HCT116 (cell line): Measurements from ENCODE around the gene UPP2. TPM values are rescaled to one million over a fixed set of nuclear protein-coding genes. Genes with fewer than 3 reads are reported as not detected.

Experiments used
- ATAC-seq: fragments of 200-7000 bp; cut with Tn5 transposase; 2 replicates; pipeline ENCODE4 v1.9.1; 2020; ENCODE audit warnings: mild to moderate bottlenecking, moderate library complexity
- BruUV-seq: library from RNA; stranded (reverse); fragments of 400-500 nt; replicated peaks from 2 replicates; lab custom pipeline; 2021; lab: Mats Ljungman, UMichigan
- CTCF ChIA-PET: fragments of 300-600 bp; sonication (Branson Sonifier 250); formaldehyde crosslinking; loops from one replicate; lab custom pipeline; 2021; ENCODE audit warnings: antibody characterized with exemption; lab: Charles Lee
- POLR2A ChIA-PET: fragments of 300-600, 350-600 bp; sonication (Branson Sonifier 250); formaldehyde crosslinking; loops from one replicate; lab custom pipeline; 2021; ENCODE audit warnings: antibody characterized with exemption; lab: Charles Lee
- RAD21 ChIA-PET, 2 experiments: fragments of 300-600 bp; sonication (Branson Sonifier 250); formaldehyde crosslinking; loops; one replicate each; lab custom pipeline; 2023; ENCODE audit warnings: low total read pairs in 2 of 2; ENCODE audit not compliant: uncharacterized antibody in 2 of 2, unreplicated experiment in 2 of 2, low non-redundant PET in 1 of 2; lab: Charles Lee
- DNase-seq: peaks from one replicate; pipeline ENCODE4 v3.0.0-alpha.2; 2010; ENCODE audit warnings: low read depth, low spot score
- H2AFZ ChIP-seq: fragments of 200-600 bp; shearing (Covaris generic), sonication (generic); 2 replicates; pipeline ENCODE4 v1.6.1; 2017; ENCODE audit warnings: low read depth, mixed run types, mixed read lengths, antibody characterized with exemption, low read length; ENCODE audit not compliant: poor library complexity, severe bottlenecking
- H3K27ac ChIP-seq: 2 replicates; pipeline ENCODE4 v1.5.1; 2012; ENCODE audit warnings: low read depth, low read length
- H3K27me3 ChIP-seq: fragments of 200-600 bp; sonication (generic); 2 replicates; pipeline ENCODE4 v1.6.1; 2016; ENCODE audit warnings: mixed run types, low read length, mixed read lengths; ENCODE audit not compliant: insufficient read depth
- H3K36me3 ChIP-seq, 2 experiments: fragments of 200-500 bp in 1 of 2; fragments of 200-600 bp in 1 of 2; sonication (Bioruptor generic) in 1 of 2; sonication (generic) in 1 of 2; 2 replicates each; pipeline versions ENCODE4 v1.5.1 to v1.6.1; 2014 to 2016; ENCODE audit warnings: low read length in 2 of 2, inconsistent platforms in 1 of 2, mixed read lengths in 1 of 2, mixed run types in 1 of 2; ENCODE audit not compliant: insufficient read depth in 2 of 2, control insufficient read depth in 1 of 2
- H3K4me1 ChIP-seq, 2 experiments: fragments of 200-600 bp in 1 of 2; sonication (generic) in 1 of 2; 2 replicates each; pipeline versions ENCODE4 v1.5.1 to v1.6.1; 2012 to 2017; ENCODE audit warnings: low read length in 2 of 2, inconsistent platforms in 1 of 2, mild to moderate bottlenecking in 1 of 2, mixed read lengths in 1 of 2, mixed run types in 1 of 2, moderate library complexity in 1 of 2; ENCODE audit not compliant: insufficient read depth in 2 of 2, control insufficient read depth in 1 of 2
- H3K4me2 ChIP-seq: fragments of 200-600 bp; sonication (generic); 2 replicates; pipeline ENCODE4 v1.6.1; 2017; ENCODE audit warnings: mixed run types, low read length, mixed read lengths
- H3K4me3 ChIP-seq, 2 experiments: fragments of 200-600 bp in 1 of 2; sonication (generic) in 1 of 2; replicated peaks in 1 of 2; 2 replicates each; pipeline ENCODE4 v1.5.1; 2011 to 2016; ENCODE audit warnings: low read length in 2 of 2, control low read depth in 1 of 2, low read depth in 1 of 2, mild to moderate bottlenecking in 1 of 2, mixed read lengths in 1 of 2, mixed run types in 1 of 2
- H3K79me2 ChIP-seq: fragments of 200-600 bp; sonication (generic); 2 replicates; pipeline ENCODE4 v1.6.1; 2017; ENCODE audit warnings: mild to moderate bottlenecking, mixed run types, low read length, moderate library complexity, mixed read lengths; ENCODE audit not compliant: insufficient read depth
- H3K9ac ChIP-seq: fragments of 200-600 bp; sonication (generic); 2 replicates; pipeline ENCODE4 v1.6.1; 2016; ENCODE audit warnings: low read length, mixed read lengths
- H3K9me2 ChIP-seq: fragments of 200-600 bp; sonication (generic), shearing (Covaris generic); 2 replicates; pipeline ENCODE4 v1.6.1; 2017; ENCODE audit warnings: mixed run types, mild to moderate bottlenecking, moderate library complexity; ENCODE audit not compliant: insufficient read depth
- H3K9me3 ChIP-seq, 2 experiments: fragments of 200-500 bp in 1 of 2; fragments of 200-600 bp in 1 of 2; sonication (Bioruptor generic) in 1 of 2; sonication (generic) in 1 of 2; 2 replicates each; pipeline ENCODE4 v1.6.1; 2014 to 2017; ENCODE audit warnings: low read length in 2 of 2, mixed read lengths in 2 of 2, inconsistent platforms in 1 of 2, low read depth in 1 of 2, mild to moderate bottlenecking in 1 of 2, mixed run types in 1 of 2, moderate library complexity in 1 of 2; ENCODE audit not compliant: control insufficient read depth in 1 of 2, insufficient read depth in 1 of 2
- H4K20me1 ChIP-seq: fragments of 200-600 bp; sonication (generic), shearing (Covaris generic); 2 replicates; pipeline ENCODE4 v1.6.1; 2017; ENCODE audit warnings: mixed run types, mild to moderate bottlenecking, moderate library complexity; ENCODE audit not compliant: insufficient read depth
- CBX3 ChIP-seq: IDR thresholded peaks from 2 replicates; pipeline ENCODE4 v1.6.1; 2012; ENCODE audit warnings: low read depth
- CEBPB ChIP-seq: IDR thresholded peaks from 2 replicates; pipeline ENCODE4 v1.6.1; 2012; ENCODE audit warnings: low read depth
- EGR1 ChIP-seq: IDR thresholded peaks from 2 replicates; pipeline ENCODE4 v1.6.1; 2012; ENCODE audit warnings: low read depth
- ELF1 ChIP-seq: IDR thresholded peaks from 2 replicates; pipeline ENCODE4 v1.6.1; 2012; ENCODE audit warnings: low read depth, borderline replicate concordance
- EZH2 ChIP-seq: fragments of 200-600 bp; sonication (generic); IDR thresholded peaks from 2 replicates; pipeline ENCODE4 v1.6.1; 2017; ENCODE audit warnings: antibody characterized with exemption, mixed run types
- EZH2phosphoT487 ChIP-seq: fragments of 200-600 bp; IDR thresholded peaks from 2 replicates; pipeline ENCODE4 v1.6.1; 2018; ENCODE audit warnings: antibody characterized with exemption, borderline replicate concordance
- FOSL1 ChIP-seq: IDR thresholded peaks from 2 replicates; pipeline ENCODE4 v1.6.1; 2012; ENCODE audit warnings: low read depth
- JUND ChIP-seq: IDR thresholded peaks from 2 replicates; pipeline ENCODE4 v1.6.1; 2012
- POLR2A ChIP-seq: IDR thresholded peaks from 2 replicates; pipeline ENCODE4 v1.7.0; 2011; ENCODE audit warnings: borderline replicate concordance; ENCODE audit not compliant: insufficient read depth, insufficient read length; ENCODE audit errors: extremely low read depth
- POLR2AphosphoS5 ChIP-seq: IDR thresholded peaks from 2 replicates; pipeline ENCODE4 v1.6.1; 2011; ENCODE audit warnings: mild to moderate bottlenecking, low read depth, low read length, moderate library complexity
- RAD21 ChIP-seq: IDR thresholded peaks from 2 replicates; pipeline ENCODE4 v1.6.1; 2012; ENCODE audit warnings: low read depth, mild to moderate bottlenecking
- SIN3A ChIP-seq: IDR thresholded peaks from 2 replicates; pipeline ENCODE4 v1.6.1; 2012; ENCODE audit warnings: low read depth
- SP1 ChIP-seq: IDR thresholded peaks from 2 replicates; pipeline ENCODE4 v1.6.1; 2012; ENCODE audit warnings: low read depth
- SRF ChIP-seq: IDR thresholded peaks from 2 replicates; pipeline ENCODE4 v1.6.1; 2012; ENCODE audit warnings: low read depth
- TCF7L2 ChIP-seq: IDR thresholded peaks from 2 replicates; pipeline ENCODE4 v1.7.0; 2011; ENCODE audit warnings: borderline replicate concordance, inconsistent platforms; ENCODE audit not compliant: insufficient read depth, insufficient read length; ENCODE audit errors: extremely low read depth
- YY1 ChIP-seq: IDR thresholded peaks from 2 replicates; pipeline ENCODE4 v1.6.1; 2011; ENCODE audit warnings: low read length, low read depth, moderate library complexity, mild to moderate bottlenecking; ENCODE audit not compliant: insufficient replicate concordance; ENCODE audit errors: extremely low read depth
- ZFX ChIP-seq: fragments of 450-650 bp; IDR thresholded peaks from 2 replicates; pipeline ENCODE4 v1.6.1; 2017
- ZNF274 ChIP-seq: fragments of 200-500 bp; sonication (Bioruptor generic); IDR thresholded peaks from 2 replicates; pipeline ENCODE4 v1.6.1; 2014; ENCODE audit warnings: mild to moderate bottlenecking, low read depth, low read length, inconsistent platforms
- intact Hi-C: fragments of 100-400 bp; cut with micrococcal nuclease; formaldehyde crosslinking; loops from 2 replicates; pipeline ENCODE4 v1.10.0; 2022
- total RNA-seq: library from RNA; stranded (reverse); gene quantifications from one replicate; pipeline ENCODE4 v1.2.1, GENCODE V29; 2021; ENCODE audit not compliant: unreplicated experiment
- TF ChIP-seq, protein P1 (sequence below): IDR thresholded peaks from 2 replicates; pipeline ENCODE4 v1.6.1; 2012; ENCODE audit warnings: low read depth
- TF ChIP-seq, protein P2 (sequence below): IDR thresholded peaks from 2 replicates; pipeline ENCODE4 v1.6.1; 2012

The UPP2 gene
- total RNA-seq, 1 experiment from 2014 or later = not detected

DNA sequence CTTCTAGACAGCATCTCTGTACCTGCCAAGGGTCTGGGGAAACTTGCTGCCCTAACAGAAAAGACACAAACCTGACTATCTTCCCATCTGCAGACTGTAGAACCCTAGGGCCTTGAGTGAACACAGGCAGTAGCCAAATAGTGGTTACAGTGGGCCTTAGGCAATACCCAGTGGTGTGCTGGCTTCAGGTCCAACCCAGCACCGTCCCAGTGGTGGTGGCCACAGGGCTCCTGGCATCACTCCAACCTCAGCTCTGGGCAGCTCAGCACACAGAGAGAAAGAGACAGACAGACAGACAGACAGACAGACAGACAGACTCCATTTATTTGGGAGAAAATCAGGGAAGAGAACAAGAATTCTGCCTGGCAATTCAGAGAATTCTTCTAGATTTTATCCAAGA is 29.3 kb upstream of the UPP2 start:
- Histone ChIP-seq H3K9me3 (no peaks in the 10 kb centered on the region), H3K27me3 (no peaks in the 10 kb centered on the region), H3K27ac (no peak overlapping the region), H3K9ac (no peak overlapping the region), H2AFZ (no peak overlapping the region), H3K4me2 (no peak overlapping the region), H3K79me2 (no peaks in the 10 kb centered on the region), H3K9me2 (no peaks in the 10 kb centered on the region), H4K20me1 (no peaks in the 10 kb centered on the region), H3K4me1 (no peaks in the 10 kb centered on the region), H3K36me3 (no peaks in the 10 kb centered on the region), H3K4me3 (no peak overlapping the region)
- TF ChIP-seq, protein P1, sequence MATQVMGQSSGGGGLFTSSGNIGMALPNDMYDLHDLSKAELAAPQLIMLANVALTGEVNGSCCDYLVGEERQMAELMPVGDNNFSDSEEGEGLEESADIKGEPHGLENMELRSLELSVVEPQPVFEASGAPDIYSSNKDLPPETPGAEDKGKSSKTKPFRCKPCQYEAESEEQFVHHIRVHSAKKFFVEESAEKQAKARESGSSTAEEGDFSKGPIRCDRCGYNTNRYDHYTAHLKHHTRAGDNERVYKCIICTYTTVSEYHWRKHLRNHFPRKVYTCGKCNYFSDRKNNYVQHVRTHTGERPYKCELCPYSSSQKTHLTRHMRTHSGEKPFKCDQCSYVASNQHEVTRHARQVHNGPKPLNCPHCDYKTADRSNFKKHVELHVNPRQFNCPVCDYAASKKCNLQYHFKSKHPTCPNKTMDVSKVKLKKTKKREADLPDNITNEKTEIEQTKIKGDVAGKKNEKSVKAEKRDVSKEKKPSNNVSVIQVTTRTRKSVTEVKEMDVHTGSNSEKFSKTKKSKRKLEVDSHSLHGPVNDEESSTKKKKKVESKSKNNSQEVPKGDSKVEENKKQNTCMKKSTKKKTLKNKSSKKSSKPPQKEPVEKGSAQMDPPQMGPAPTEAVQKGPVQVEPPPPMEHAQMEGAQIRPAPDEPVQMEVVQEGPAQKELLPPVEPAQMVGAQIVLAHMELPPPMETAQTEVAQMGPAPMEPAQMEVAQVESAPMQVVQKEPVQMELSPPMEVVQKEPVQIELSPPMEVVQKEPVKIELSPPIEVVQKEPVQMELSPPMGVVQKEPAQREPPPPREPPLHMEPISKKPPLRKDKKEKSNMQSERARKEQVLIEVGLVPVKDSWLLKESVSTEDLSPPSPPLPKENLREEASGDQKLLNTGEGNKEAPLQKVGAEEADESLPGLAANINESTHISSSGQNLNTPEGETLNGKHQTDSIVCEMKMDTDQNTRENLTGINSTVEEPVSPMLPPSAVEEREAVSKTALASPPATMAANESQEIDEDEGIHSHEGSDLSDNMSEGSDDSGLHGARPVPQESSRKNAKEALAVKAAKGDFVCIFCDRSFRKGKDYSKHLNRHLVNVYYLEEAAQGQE = no peak
- no peak for TF ChIP-seq ZNF274
- RAD21 ChIA-PET = no interaction called here
- ATAC-seq (no peak), DNase-seq (no peak)
- no TSS peak for BruUV-seq
- intact Hi-C loops = no loop called here
- POLR2A ChIA-PET = no interaction called here
- CTCF ChIA-PET = no interaction called here

DNA sequence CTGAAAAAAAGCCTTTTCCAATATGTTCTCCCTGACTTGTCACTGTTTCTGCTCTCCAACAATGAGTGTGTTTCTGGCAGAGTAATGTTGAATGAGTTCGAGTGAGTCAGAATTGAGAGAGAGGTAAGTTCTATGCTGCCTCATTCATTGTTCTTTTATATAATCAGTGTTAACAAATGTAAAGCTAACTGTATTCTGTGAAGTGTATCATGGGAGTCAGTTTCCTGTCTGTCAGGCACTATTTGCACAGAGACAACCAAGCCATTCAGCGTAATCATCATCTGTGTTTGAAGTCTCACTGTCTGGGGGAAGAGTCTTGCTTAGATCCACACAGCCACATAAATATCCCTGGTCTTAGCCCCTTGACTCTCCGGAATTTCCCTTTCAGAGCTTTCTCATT is 22.0 kb upstream of the UPP2 start:
- H2AFZ ChIP-seq = no peak overlapping the region
- POLR2A ChIA-PET = no interaction called here
- H3K4me2 ChIP-seq = no peak overlapping the region
- RAD21 ChIA-PET = no interaction called here
- no peaks in the 10 kb centered on the region for H3K79me2 ChIP-seq
- H3K27me3 ChIP-seq = no peaks in the 10 kb centered on the region
- intact Hi-C loops = no loop called here
- H3K4me3 ChIP-seq = no peak overlapping the region
- no peaks in the 10 kb centered on the region for H3K9me2 ChIP-seq
- no peak for ATAC-seq
- no peak for DNase-seq
- no TSS peak for BruUV-seq
- no peaks in the 10 kb centered on the region for H4K20me1 ChIP-seq
- CTCF ChIA-PET = no interaction called here
- H3K27ac ChIP-seq = no peak overlapping the region
- no peaks in the 10 kb centered on the region for H3K9me3 ChIP-seq
- no peak for TF ChIP-seq YY1
- TF ChIP-seq POLR2A = no peak
- TF ChIP-seq EZH2phosphoT487 = no peak
- no peak for TF ChIP-seq JUND
- TF ChIP-seq SRF = no peak
- no peak for TF ChIP-seq RAD21
- TF ChIP-seq, protein P2, sequence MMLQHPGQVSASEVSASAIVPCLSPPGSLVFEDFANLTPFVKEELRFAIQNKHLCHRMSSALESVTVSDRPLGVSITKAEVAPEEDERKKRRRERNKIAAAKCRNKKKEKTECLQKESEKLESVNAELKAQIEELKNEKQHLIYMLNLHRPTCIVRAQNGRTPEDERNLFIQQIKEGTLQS = no peak
- no peak for TF ChIP-seq EGR1
- TF ChIP-seq ELF1 = no peak
- no peak for TF ChIP-seq ZNF274
- no peak for TF ChIP-seq TCF7L2
- TF ChIP-seq FOSL1 = no peak
- no peak for TF ChIP-seq EZH2
- no peak for TF ChIP-seq ZFX
- TF ChIP-seq SP1 = no peak
- TF ChIP-seq POLR2AphosphoS5 = no peak
- no peak for TF ChIP-seq SIN3A
- no peak for TF ChIP-seq CBX3
- TF ChIP-seq CEBPB = no peak
- TF ChIP-seq, all 23 proteins: peak for 0
- Histone ChIP-seq H3K36me3 (no peaks in the 10 kb centered on the region), H3K4me1 (no peaks in the 10 kb centered on the region), H3K9ac (no peak overlapping the region)
